ENCODE results near the gene ZNF175. TPM values are rescaled to one million over a fixed set of nuclear protein-coding genes. Genes with fewer than 3 reads are reported as not detected.

The ZNF175 gene
- total and polyA plus RNA-seq, 2 donors from 2014 or later, result 3.3 to 20.1 TPM

GRCh38 chr19:51550848-51551672, 20.0 kb upstream of the ZNF175 start:
- Histone ChIP-seq H3K4me1 (ENCODE audit: control insufficient read depth in 2 of 3, insufficient read depth in 2 of 3, low read depth in 1 of 3, low read length in 3 of 3) (no peaks in the 10 kb centered on the region), H3K27me3 (ENCODE audit: control insufficient read depth, insufficient read depth, low read length) (no peaks in the 10 kb centered on the region)

GRCh38 chr19:51551673-51552432, 19.2 kb upstream of the ZNF175 start:
- intact Hi-C loops (cut with DNase I), result no loop called here
- Histone ChIP-seq H3K27me3 (ENCODE audit: control insufficient read depth, insufficient read depth, low read length) (no peaks in the 10 kb centered on the region), H3K9ac (ENCODE audit: low read length in 3 of 3) (no peak overlapping the region), H3K27ac (ENCODE audit: low read depth in 2 of 2, low read length in 2 of 2) (no peak overlapping the region), H3K4me3 (ENCODE audit: low read length in 3 of 3) (no peak overlapping the region), H3K36me3 (ENCODE audit: control insufficient read depth in 2 of 3, insufficient read depth in 3 of 3, low read length in 3 of 3) (no peaks in the 10 kb centered on the region), H3K4me1 (ENCODE audit: control insufficient read depth in 2 of 3, insufficient read depth in 2 of 3, low read depth in 1 of 3, low read length in 3 of 3) (no peaks in the 10 kb centered on the region), H3K9me3 (ENCODE audit: control insufficient read depth in 2 of 3, insufficient read depth in 1 of 3, low read length in 3 of 3) (no peaks in the 10 kb centered on the region)
- no peak for TF ChIP-seq CTCF (IDR thresholded peaks at IDR 0.05; ENCODE audit: borderline replicate concordance, extremely low read depth, insufficient read depth)
- no peak for FAIRE-seq
- DNase-seq, result no peak

More at GRCh38 chr19:51550848-51551672, 20.0 kb upstream of the ZNF175 start:
- H3K9me3 ChIP-seq (ENCODE audit: control insufficient read depth in 2 of 3, insufficient read depth in 1 of 3, low read length in 3 of 3), result no peaks in the 10 kb centered on the region
- FAIRE-seq (no peak), DNase-seq (no peak)
- H3K27ac ChIP-seq (ENCODE audit: low read depth in 2 of 2, low read length in 2 of 2), result no peak overlapping the region
- H3K36me3 ChIP-seq (ENCODE audit: control insufficient read depth in 2 of 3, insufficient read depth in 3 of 3, low read length in 3 of 3), result no peaks in the 10 kb centered on the region
- intact Hi-C loops (cut with DNase I), result no loop called here
- TF ChIP-seq CTCF (IDR thresholded peaks at IDR 0.05; ENCODE audit: borderline replicate concordance, extremely low read depth, insufficient read depth), result no peak
- no peak overlapping the region for H3K9ac ChIP-seq (ENCODE audit: low read length in 3 of 3)
- no peak overlapping the region for H3K4me3 ChIP-seq (ENCODE audit: low read length in 3 of 3)

- no peak overlapping the region for H3K4me3 ChIP-seq (ENCODE audit: low read length in 3 of 3)
- H3K36me3 ChIP-seq (ENCODE audit: control insufficient read depth in 2 of 3, insufficient read depth in 3 of 3, low read length in 3 of 3), result no peaks in the 10 kb centered on the region
- H3K4me1 ChIP-seq (ENCODE audit: control insufficient read depth in 2 of 3, insufficient read depth in 2 of 3, low read depth in 1 of 3, low read length in 3 of 3), result no peaks in the 10 kb centered on the region
- no peak for FAIRE-seq
- no peaks in the 10 kb centered on the region for H3K27me3 ChIP-seq (ENCODE audit: control insufficient read depth, insufficient read depth, low read length)
- no peak for DNase-seq
- H3K9ac ChIP-seq (ENCODE audit: low read length in 3 of 3), result no peak overlapping the region
- no peak for TF ChIP-seq CTCF (IDR thresholded peaks at IDR 0.05; ENCODE audit: borderline replicate concordance, extremely low read depth, insufficient read depth)
- intact Hi-C loops (cut with DNase I), result no loop called here
- H3K9me3 ChIP-seq (ENCODE audit: control insufficient read depth in 2 of 3, insufficient read depth in 1 of 3, low read length in 3 of 3), result no peaks in the 10 kb centered on the region
- no peak overlapping the region for H3K27ac ChIP-seq (ENCODE audit: low read depth in 2 of 2, low read length in 2 of 2)
These were observed 18.5 kb upstream of the ZNF175 start for GRCh38 chr19:51552608-51552995.
